ENCODE data around the gene KLHL40. TPM values are rescaled to one million over a fixed set of nuclear protein-coding genes. Genes with fewer than 3 reads are reported as not detected.
A peak's percentile ranks its signal among the peaks of the same experiment; 100 is the strongest.

KLHL40 gene
- total RNA-seq: not detected
- not detected for polyA plus RNA-seq
- total RNA-seq: 0 reads per million in 6 experiments

GRCh38 chr3:42685363-42685881 lies at the start of gene KLHL40:
KLHL40 (plus strand) TSS chr3:42685537; CDS start chr3:42685619, 82 bp downstream.
- peaks cover 6 to 36% (median 16%) of the 10 kb centered on the region in 5 donors for H3K27me3 Mint-ChIP-seq
- H3K27ac Mint-ChIP-seq: no peak within 1 kb of the TSS
- H3K4me3 Mint-ChIP-seq: peak within 1 kb of the TSS in 3 of 10 donors; percentile 41 to 56 (median 48)
- DNase-seq: peak in 1 of 10 donors; percentile 45
- POLR2A ChIA-PET: no interaction called here
- H3K4me1 Mint-ChIP-seq: peaks cover 2 to 5% (median 2%) of the 10 kb centered on the region in 4 donors
- no peaks in the 10 kb centered on the region for H3K36me3 Mint-ChIP-seq
- no peak for ATAC-seq
- H3K9me3 Mint-ChIP-seq: peaks cover 0 to 2% (median 0%) of the 10 kb centered on the region in 9 donors

DNA sequence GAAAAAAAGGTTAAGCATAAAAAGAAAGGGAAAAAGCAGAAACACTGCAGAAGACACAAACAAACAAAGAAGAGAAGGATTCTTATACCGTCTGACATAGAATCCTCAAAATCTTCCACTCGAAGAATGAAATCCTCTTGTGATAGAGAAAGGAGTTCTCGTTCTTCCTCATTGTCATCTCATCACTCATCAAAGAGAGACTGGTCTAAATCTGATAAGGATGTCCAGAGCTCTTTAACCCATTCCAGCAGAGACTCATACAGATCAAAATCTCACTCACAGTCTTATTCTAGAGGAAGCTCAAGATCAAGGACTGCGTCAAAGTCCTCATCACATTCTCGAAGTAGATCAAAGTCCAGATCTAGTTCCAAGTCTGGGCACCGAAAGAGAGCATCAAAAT lies 48.3 kb upstream of the KLHL40 start:
- H3K27ac Mint-ChIP-seq: no peak overlapping the region
- no peak overlapping the region for H3K4me3 Mint-ChIP-seq
- H3K4me1 Mint-ChIP-seq: peaks cover 5 to 12% (median 5%) of the 10 kb centered on the region in 4 donors
- no peaks in the 10 kb centered on the region for H3K9me3 Mint-ChIP-seq
- POLR2A ChIA-PET: no interaction called here
- ATAC-seq (no peak), DNase-seq (no peak)
- peaks cover 5 to 29% (median 22%) of the 10 kb centered on the region in 3 donors for H3K36me3 Mint-ChIP-seq
- H3K27me3 Mint-ChIP-seq: no peaks in the 10 kb centered on the region

GRCh38 chr3:42638339-42638842 lies 46.9 kb upstream of the KLHL40 start:
- POLR2A ChIA-PET: no interaction called here
- H3K4me3 Mint-ChIP-seq: no peak overlapping the region
- peak; percentile 53 to 57 for ATAC-seq
- H3K36me3 Mint-ChIP-seq: peaks cover 5 to 29% (median 23%) of the 10 kb centered on the region in 3 donors
- H3K4me1 Mint-ChIP-seq: peaks cover 5 to 12% (median 5%) of the 10 kb centered on the region in 4 donors
- peak in 3 of 10 donors; percentile 21 to 35 (median 23) for DNase-seq
- H3K27ac Mint-ChIP-seq: no peak overlapping the region
- H3K9me3 Mint-ChIP-seq: no peaks in the 10 kb centered on the region
- no peaks in the 10 kb centered on the region for H3K27me3 Mint-ChIP-seq

DNA sequence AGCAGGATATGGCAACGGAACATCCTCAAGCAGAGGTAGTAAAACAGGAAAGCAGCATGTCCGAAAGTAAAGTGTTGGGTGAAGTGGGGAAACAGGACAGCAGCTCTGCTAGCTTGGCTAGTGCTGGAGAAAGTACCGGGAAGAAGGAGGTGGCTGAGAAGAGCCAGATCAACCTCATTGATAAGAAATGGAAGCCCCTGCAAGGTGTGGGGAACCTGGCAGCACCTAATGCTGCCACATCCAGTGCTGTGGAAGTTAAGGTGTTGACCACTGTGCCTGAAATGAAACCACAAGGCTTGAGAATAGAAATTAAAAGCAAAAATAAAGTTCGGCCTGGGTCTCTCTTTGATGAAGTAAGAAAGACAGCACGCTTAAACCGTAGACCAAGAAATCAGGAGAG lies 46.1 kb upstream of the KLHL40 start:
- POLR2A ChIA-PET: no interaction called here
- no peak for DNase-seq
- no peak overlapping the region for H3K4me3 Mint-ChIP-seq
- no peaks in the 10 kb centered on the region for H3K27me3 Mint-ChIP-seq
- peaks cover 0 to 10% (median 5%) of the 10 kb centered on the region in 4 donors for H3K4me1 Mint-ChIP-seq
- no peaks in the 10 kb centered on the region for H3K9me3 Mint-ChIP-seq
- no peak for ATAC-seq
- H3K27ac Mint-ChIP-seq: peak overlapping the region in 3 of 10 donors; percentile 13 to 49 (median 31)
- peaks cover 0 to 26% (median 20%) of the 10 kb centered on the region in 3 donors for H3K36me3 Mint-ChIP-seq

DNA sequence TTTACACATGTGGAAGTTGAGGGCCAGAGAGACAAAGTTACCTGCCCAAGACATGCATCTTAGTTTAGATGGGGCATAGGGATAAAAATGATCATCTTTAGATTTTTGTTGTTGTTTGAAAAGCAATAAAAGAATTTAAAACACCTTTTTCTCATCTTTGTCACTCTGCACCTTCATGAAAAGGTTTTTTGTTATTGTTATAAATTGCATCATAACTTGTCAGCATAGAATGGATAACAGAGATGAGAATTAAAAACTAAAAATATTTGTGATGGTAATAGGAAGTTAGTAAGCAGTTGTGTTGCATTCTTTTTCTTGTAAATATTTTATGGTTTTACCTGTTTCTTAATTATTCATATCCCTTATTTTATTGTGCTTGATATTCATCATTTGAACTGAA lies 45.2 kb upstream of the KLHL40 start:
- peaks cover 0 to 29% (median 19%) of the 10 kb centered on the region in 3 donors for H3K36me3 Mint-ChIP-seq
- ATAC-seq: no peak
- H3K4me3 Mint-ChIP-seq: no peak overlapping the region
- H3K4me1 Mint-ChIP-seq: peaks cover 0 to 10% (median 7%) of the 10 kb centered on the region in 4 donors
- POLR2A ChIA-PET: no interaction called here
- peak overlapping the region in 3 of 10 donors; percentile 57 to 75 (median 66) for H3K27ac Mint-ChIP-seq
- H3K9me3 Mint-ChIP-seq: no peaks in the 10 kb centered on the region
- DNase-seq: no peak
- H3K27me3 Mint-ChIP-seq: no peaks in the 10 kb centered on the region

DNA sequence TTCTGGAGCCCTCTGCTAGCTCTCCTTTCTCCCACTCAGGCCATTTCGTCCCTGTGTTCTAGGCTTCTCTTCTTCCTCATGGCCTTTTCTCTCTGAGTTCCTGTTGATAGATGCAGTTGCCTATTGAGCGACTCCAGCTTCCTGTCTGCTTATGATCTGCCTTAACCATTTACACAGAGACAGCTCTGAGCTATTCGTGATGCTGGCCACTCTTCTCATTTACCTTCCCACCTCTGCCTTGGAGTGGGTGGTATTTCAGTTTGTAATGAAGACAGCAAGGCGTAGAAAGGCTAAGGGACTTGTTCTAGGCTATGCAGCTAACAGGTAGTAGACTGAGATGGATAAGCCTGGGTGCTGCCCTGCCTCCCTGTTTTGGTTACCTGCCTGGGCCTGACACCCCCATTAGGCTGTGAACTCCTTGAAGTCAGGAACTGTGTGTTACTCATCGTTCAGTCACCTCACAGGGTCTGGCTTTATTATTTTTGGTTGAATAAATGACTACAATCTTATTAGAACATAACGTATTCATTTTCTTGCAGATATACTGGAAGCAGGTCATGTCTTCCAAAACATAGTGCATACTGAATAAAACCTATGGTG lies 44.5 kb upstream of the KLHL40 start:
- ATAC-seq (no peak), DNase-seq (no peak)
- peak overlapping the region in 2 of 10 donors; percentile 16 to 21 for H3K4me3 Mint-ChIP-seq
- peak overlapping the region; percentile 12 to 86 (median 70) for H3K27ac Mint-ChIP-seq
- POLR2A ChIA-PET: interaction anchor here (0.7 kb wide), 1 partner anchor 12 kb away, joined by 3 read pairs; no protein-coding TSS in a partner anchor
- no peaks in the 10 kb centered on the region for H3K9me3 Mint-ChIP-seq
- peaks cover 0 to 35% (median 17%) of the 10 kb centered on the region in 3 donors for H3K36me3 Mint-ChIP-seq
- no peaks in the 10 kb centered on the region for H3K27me3 Mint-ChIP-seq
- H3K4me1 Mint-ChIP-seq: peaks cover 0 to 10% (median 7%) of the 10 kb centered on the region in 4 donors

GRCh38 chr3:42647821-42648459 lies 37.4 kb upstream of the KLHL40 start:
- DNase-seq (no peak), ATAC-seq (no peak)
- Mint-ChIP-seq H3K4me1 (peaks cover 4 to 20% (median 11%) of the 10 kb centered on the region in 4 donors), H3K4me3 (no peak overlapping the region), H3K36me3 (peaks cover 0 to 57% (median 12%) of the 10 kb centered on the region in 3 donors), H3K27me3 (no peaks in the 10 kb centered on the region), H3K27ac (peak overlapping the region in 6 of 10 donors; percentile 13 to 79 (median 66)), H3K9me3 (no peaks in the 10 kb centered on the region)
- POLR2A ChIA-PET: no interaction called here

DNA sequence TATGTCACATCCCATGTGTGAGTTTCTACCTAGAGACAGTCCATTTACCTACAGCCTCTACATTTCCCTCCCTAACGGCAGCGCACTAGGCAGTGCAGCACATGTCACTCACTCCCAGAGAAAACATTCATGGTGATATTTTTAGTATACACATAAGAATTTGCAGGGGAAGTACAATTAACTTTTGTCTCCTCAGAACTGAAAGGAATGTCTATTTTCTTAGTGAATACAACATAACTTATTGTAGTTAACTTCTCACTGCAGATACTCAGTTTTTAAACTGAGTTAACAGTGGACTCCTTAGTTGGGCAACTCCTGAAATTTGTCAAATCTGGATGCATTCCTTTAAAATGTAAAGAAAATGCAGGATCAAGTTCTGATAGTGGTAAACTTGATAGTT lies 36.3 kb upstream of the KLHL40 start:
- ATAC-seq (no peak), DNase-seq (no peak)
- Mint-ChIP-seq H3K27ac (peak overlapping the region in 9 of 10 donors; percentile 27 to 70 (median 61)), H3K36me3 (peaks cover 0 to 47% (median 3%) of the 10 kb centered on the region in 3 donors), H3K27me3 (no peaks in the 10 kb centered on the region), H3K9me3 (no peaks in the 10 kb centered on the region), H3K4me1 (peaks cover 11 to 27% (median 14%) of the 10 kb centered on the region in 4 donors), H3K4me3 (no peak overlapping the region)
- POLR2A ChIA-PET: no interaction called here

DNA sequence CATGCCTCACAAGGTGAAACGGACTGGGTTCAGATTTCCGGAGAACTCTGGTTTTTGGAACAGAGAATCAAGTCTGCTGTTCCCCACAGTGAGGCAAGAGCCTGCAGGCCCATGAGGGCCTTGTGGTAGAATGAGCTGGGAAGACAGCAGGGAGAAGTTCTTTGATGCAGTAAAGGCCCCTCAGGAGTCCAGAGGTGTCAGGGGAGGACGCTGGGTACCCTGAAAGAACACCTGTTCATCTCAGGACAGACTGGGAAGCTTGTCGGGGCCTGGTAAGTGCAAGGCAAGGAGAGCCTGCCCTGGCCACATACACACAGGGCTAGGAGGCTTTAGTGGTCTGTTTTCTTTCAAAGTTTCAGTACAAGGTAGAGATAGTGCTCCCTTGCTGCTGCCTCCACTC lies 35.6 kb upstream of the KLHL40 start:
- POLR2A ChIA-PET: no interaction called here
- DNase-seq (no peak), ATAC-seq (no peak)
- no peaks in the 10 kb centered on the region for H3K9me3 Mint-ChIP-seq
- H3K27me3 Mint-ChIP-seq: no peaks in the 10 kb centered on the region
- peak overlapping the region in 5 of 10 donors; percentile 14 to 75 (median 57) for H3K27ac Mint-ChIP-seq
- H3K4me1 Mint-ChIP-seq: peaks cover 11 to 27% (median 12%) of the 10 kb centered on the region in 4 donors
- no peak overlapping the region for H3K4me3 Mint-ChIP-seq
- H3K36me3 Mint-ChIP-seq: peaks cover 0 to 42% (median 2%) of the 10 kb centered on the region in 3 donors

DNA sequence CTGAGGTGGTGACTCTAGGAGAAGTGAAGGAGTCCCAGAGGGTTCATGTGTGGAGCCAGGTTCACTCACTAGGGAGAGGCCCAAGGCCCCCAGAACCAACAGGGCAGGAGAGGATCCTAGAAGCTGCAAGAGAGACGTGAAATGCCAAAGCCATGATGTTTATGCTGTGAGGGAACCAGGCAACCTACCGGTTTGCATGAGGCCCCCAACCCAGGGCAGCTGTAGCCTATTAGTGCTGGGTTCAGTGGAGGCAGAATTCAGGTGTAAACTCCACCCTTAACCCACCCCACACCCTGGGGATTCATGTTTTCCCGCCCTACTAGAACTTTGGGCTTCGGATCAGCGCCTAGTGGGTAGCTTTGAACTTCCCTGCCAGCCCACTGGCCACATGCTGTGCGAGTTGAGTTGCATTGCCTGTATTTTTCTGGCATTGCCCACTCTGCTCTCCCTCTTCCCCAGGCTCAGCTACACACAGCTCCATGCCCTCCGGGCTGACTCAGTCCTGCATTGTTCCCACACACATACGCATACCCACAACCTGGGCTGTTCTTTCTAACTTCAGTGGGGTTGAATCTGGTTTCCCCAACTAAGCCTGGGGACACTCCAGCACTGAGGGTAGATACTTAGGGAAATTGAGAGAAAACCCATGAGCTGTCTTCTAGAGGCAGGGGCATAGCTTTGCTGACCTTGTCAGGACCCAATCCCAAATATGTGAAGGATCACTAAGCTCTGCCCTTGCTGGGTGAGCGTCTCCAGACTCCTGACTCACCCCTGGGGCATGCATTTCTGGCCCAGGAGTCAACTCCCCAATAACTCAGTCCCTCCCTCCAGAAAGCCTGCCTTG lies 33.9 kb upstream of the KLHL40 start:
- H3K4me3 Mint-ChIP-seq: peak overlapping the region in 2 of 10 donors; percentile 22 to 48
- H3K27me3 Mint-ChIP-seq: no peaks in the 10 kb centered on the region
- peaks cover 11 to 34% (median 14%) of the 10 kb centered on the region in 4 donors for H3K4me1 Mint-ChIP-seq
- H3K9me3 Mint-ChIP-seq: no peaks in the 10 kb centered on the region
- ATAC-seq: no peak
- peaks cover 0 to 26% (median 0%) of the 10 kb centered on the region in 3 donors for H3K36me3 Mint-ChIP-seq
- no peak for DNase-seq
- POLR2A ChIA-PET: interaction anchor here (1.5 kb wide), 1 partner anchor 10 kb away, joined by 3 read pairs; no protein-coding TSS in a partner anchor
- peak overlapping the region in 4 of 10 donors; percentile 12 to 65 (median 30) for H3K27ac Mint-ChIP-seq

- Mint-ChIP-seq H3K27me3 (no peaks in the 10 kb centered on the region), H3K4me3 (peak overlapping the region in 3 of 10 donors; percentile 20 to 81 (median 20)), H3K27ac (peak overlapping the region in 2 of 10 donors; percentile 12 to 27), H3K9me3 (no peaks in the 10 kb centered on the region), H3K36me3 (peaks cover 0 to 18% (median 0%) of the 10 kb centered on the region in 3 donors), H3K4me1 (peaks cover 7 to 28% (median 12%) of the 10 kb centered on the region in 4 donors)
- DNase-seq (no peak), ATAC-seq (no peak)
- POLR2A ChIA-PET: interaction anchor here (1.5 kb wide), 1 partner anchor 11 kb away, joined by 3 read pairs; no protein-coding TSS in a partner anchor
Observed at GRCh38 chr3:42652251-42652610, 33.1 kb upstream of the KLHL40 start.
